ENCODE measurements around the gene ZNRF1.

GRCh38 chr16:75086688-75087374, 88.0 kb downstream of the ZNRF1 start:
- TF ChIP-seq CTCF (IDR thresholded peaks at IDR 0.05) (no peak), POLR2A (IDR thresholded peaks at IDR 0.05) (no peak)
